ENCODE data around the gene EXOG.

The EXOG gene

DNA sequence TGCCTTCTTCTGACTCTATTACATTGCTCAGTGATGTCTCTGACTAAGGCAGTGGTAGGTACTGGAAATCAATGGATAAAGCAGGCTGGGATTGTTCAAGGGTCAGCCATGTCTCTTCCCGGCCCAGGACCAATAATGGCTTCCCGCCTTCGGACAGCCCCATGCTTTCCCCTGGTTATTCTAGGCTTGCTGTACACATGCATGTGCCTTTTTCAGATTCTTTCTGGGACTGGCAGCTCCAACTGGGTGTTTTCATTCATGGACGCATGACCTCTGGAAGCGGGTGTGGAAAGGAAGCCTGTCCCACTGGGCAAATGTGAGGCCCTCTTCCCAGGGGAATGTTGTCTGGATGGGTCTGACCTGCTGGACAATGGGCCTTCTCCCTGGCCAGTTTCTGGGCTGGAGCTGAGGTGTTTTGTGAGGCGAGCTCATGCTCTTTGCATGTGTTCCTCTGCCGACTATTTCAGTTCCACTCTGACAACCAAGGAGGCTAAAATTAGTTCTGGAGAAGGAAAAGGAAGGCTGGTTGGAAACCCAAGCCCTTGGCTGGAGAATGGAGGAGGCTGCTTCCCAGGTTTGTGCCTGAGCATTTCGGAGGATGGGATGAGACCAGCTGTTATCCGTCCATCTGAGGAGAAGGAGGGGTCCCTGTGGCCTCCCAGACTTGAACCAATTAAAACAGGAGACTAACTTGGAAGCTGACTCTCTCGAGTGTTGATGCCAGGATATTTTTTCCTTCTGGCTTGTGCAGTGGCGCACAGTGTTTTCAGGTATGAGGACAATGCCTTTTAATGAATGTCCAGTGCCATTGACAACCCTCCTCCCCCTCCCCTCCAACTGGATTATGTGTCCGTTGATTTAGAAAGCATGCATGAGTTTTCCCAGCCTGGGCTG is 35.5 kb upstream of the EXOG start:
- no peak for TF ChIP-seq ZNF274 (IDR thresholded peaks at IDR 0.05; ENCODE audit: low read depth, low read length)
- H3K4me3 ChIP-seq (ENCODE audit: low read length): no peak overlapping the region

- H3K4me3 ChIP-seq (ENCODE audit: low read length): no peak overlapping the region
- no peak for TF ChIP-seq ZNF274 (IDR thresholded peaks at IDR 0.05; ENCODE audit: low read depth, low read length)
Measured at GRCh38 chr3:38465588-38466154, 30.5 kb upstream of the EXOG start.

DNA sequence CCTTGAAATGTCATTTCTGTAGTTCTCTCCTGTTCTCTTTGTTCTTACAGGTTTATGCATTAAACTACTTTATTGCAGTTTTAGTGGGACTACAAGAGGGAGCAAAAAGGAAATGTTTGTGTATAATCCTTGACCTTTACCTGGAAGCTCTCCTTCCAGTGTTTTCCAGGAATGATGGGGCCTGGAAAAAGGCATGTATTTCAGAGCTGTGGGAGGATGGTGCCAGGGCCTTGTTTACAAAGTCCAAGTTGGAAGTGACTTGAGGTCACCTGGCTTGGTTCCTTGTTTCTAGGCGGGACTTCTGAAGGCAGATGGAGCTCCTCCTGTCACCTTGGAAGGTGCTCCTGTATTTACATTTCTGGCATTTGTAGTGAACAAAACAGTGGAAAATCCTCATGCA is 27.4 kb upstream of the EXOG start:
- no peak for TF ChIP-seq ZNF274 (IDR thresholded peaks at IDR 0.05; ENCODE audit: low read depth, low read length)
- no peak overlapping the region for H3K4me3 ChIP-seq (ENCODE audit: low read length)

- TF ChIP-seq ZNF274 (IDR thresholded peaks at IDR 0.05; ENCODE audit: low read depth, low read length): no peak
- no peak overlapping the region for H3K4me3 ChIP-seq (ENCODE audit: low read length)
Measured at GRCh38 chr3:38469852-38470251, 26.3 kb upstream of the EXOG start.

GRCh38 chr3:38471260-38471857 is 24.8 kb upstream of the EXOG start:
- no peak overlapping the region for H3K4me3 ChIP-seq (ENCODE audit: low read length)
- TF ChIP-seq ZNF274 (IDR thresholded peaks at IDR 0.05; ENCODE audit: low read depth, low read length): no peak

DNA sequence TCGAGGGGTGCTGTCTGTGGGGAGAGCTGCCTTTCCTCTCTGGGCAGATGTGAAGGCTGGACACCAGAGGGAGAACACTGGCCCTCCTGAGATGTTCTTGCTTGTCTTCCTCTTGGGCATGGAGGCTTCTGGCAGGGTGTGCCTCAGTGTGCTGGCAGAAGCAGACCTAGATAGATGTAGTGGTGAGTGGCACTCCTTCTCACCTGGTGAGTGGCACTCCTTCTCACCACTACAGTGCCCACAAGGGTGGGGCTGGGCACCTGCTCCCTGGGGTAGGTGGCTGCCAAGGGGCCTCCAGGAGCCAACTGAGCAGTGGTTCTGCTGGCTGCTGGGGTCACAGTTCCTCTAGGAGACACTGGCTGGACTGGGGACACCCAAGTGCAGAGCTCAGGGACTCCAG is 23.8 kb upstream of the EXOG start:
- no peak overlapping the region for H3K4me3 ChIP-seq (ENCODE audit: low read length)
- TF ChIP-seq ZNF274 (IDR thresholded peaks at IDR 0.05; ENCODE audit: low read depth, low read length): no peak

GRCh38 chr3:38473229-38473628 is 22.9 kb upstream of the EXOG start:
- TF ChIP-seq ZNF274 (IDR thresholded peaks at IDR 0.05; ENCODE audit: low read depth, low read length): no peak
- H3K4me3 ChIP-seq (ENCODE audit: low read length): no peak overlapping the region

DNA sequence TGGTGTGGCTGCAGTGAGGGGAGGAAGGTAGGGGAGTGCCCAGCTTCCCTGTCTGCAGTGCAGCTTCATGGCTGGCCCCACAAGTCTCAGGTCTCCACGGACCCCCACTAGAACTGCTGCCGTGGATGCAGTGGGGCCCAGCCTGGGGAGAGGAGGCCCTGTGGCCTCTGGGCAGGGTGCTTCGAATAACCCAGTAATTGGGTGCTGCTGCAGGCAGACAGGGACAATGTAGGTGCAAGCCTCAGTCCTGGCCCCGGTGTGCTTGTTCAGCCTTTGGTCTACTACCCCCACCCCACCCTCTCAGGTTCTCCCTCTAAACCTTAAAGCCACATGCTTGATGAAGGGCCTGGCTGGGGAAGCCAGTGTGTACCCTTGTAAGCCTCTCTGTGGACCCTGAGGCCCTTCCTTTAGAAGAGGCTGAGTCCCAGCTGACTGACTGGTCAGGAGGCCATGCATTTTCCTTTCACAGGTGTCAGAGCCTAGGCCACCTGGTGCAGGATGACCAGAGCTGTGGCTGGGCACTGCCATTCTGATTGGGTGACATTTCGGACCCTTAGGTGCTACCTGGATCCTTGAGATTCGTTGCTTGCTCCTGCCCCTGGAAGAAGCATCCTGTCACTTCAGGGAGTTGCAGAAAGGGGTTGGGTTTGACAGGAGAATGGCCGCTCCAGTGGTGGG is 21.1 kb upstream of the EXOG start:
- TF ChIP-seq ZNF274 (IDR thresholded peaks at IDR 0.05; ENCODE audit: low read depth, low read length): no peak
- no peak overlapping the region for H3K4me3 ChIP-seq (ENCODE audit: low read length)

- no peak for TF ChIP-seq ZNF274 (IDR thresholded peaks at IDR 0.05; ENCODE audit: low read depth, low read length)
- H3K4me3 ChIP-seq (ENCODE audit: low read length): no peak overlapping the region
Measured at GRCh38 chr3:38475716-38476115, 20.4 kb upstream of the EXOG start.

- no peak overlapping the region for H3K4me3 ChIP-seq (ENCODE audit: low read length)
- TF ChIP-seq ZNF274 (IDR thresholded peaks at IDR 0.05; ENCODE audit: low read depth, low read length): no peak
Measured at GRCh38 chr3:38476157-38476756, 19.9 kb upstream of the EXOG start.

- no peak overlapping the region for H3K4me3 ChIP-seq (ENCODE audit: low read length)
- TF ChIP-seq ZNF274 (IDR thresholded peaks at IDR 0.05; ENCODE audit: low read depth, low read length): no peak
Measured at GRCh38 chr3:38477057-38477820, 18.9 kb upstream of the EXOG start.

DNA sequence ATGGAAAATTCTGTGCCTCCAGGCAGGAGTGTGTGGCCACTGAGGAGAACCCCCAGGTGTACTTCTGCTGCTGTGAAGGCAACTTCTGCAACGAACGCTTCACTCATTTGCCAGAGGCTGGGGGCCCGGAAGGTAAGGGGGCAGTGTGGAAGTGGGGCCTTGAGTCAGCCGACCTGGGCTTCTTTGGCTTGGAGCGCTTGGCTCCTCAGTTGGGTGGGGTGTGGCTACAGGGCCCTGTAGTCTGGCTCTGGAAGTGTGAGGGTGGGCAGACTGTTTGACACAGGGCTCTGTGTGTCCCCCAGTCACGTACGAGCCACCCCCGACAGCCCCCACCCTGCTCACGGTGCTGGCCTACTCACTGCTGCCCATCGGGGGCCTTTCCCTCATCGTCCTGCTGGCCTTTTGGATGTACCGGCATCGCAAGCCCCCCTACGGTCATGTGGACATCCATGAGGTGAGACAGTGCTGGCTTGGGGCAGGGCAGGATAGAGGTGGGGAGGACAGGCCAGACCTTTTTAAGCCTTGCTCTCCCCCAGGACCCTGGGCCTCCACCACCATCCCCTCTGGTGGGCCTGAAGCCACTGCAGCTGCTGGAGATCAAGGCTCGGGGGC is 18.2 kb upstream of the EXOG start:
- no peak overlapping the region for H3K4me3 ChIP-seq (ENCODE audit: low read length)
- TF ChIP-seq ZNF274 (IDR thresholded peaks at IDR 0.05; ENCODE audit: low read depth, low read length): no peak

DNA sequence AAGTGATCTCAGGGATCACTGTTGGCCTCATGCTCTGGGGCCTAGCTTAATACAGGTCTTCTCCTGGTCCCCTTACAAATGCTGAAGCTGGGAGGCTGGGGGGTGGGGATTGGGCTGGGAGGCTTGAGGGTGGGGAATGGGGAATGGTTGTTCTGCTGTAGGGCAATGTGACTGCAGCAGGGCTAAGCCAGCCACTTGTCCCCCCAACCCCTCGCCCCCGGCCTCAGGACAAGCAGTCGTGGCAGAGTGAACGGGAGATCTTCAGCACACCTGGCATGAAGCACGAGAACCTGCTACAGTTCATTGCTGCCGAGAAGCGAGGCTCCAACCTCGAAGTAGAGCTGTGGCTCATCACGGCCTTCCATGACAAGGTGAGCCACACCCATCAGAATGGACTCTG is 17.2 kb upstream of the EXOG start:
- H3K4me3 ChIP-seq (ENCODE audit: low read length): no peak overlapping the region
- TF ChIP-seq ZNF274 (IDR thresholded peaks at IDR 0.05; ENCODE audit: low read depth, low read length): no peak
